GM23248 (cell line): Measurements from ENCODE around the gene PXDN. TPM values are rescaled to one million over a fixed set of nuclear protein-coding genes. Genes with fewer than 3 reads are reported as not detected.

ENCODE experiments used
- DNase-seq: peaks from one replicate; pipeline ENCODE4 v3.0.0-alpha.2; 2015
- H2AFZ ChIP-seq: fragments of 200-600 bp; sonication (generic); 2 replicates; pipeline ENCODE4 v1.6.1; 2016; ENCODE audit warnings: antibody characterized with exemption
- H3F3A ChIP-seq: fragments of 200-600 bp; sonication (generic); 2 replicates; pipeline ENCODE4 v1.6.1; 2016; ENCODE audit warnings: mild to moderate bottlenecking, antibody characterized with exemption, mixed run types; ENCODE audit not compliant: insufficient read depth
- H3K27ac ChIP-seq: fragments of 200-600 bp; sonication (generic); 2 replicates; pipeline ENCODE4 v1.5.1; 2016; ENCODE audit warnings: mild to moderate bottlenecking
- H3K27me3 ChIP-seq: fragments of 200-600 bp; sonication (generic); replicated peaks from 2 replicates; pipeline ENCODE4 v1.6.1; 2016; ENCODE audit warnings: mild to moderate bottlenecking; ENCODE audit not compliant: insufficient read depth
- H3K36me3 ChIP-seq: fragments of 200-600 bp; sonication (generic); 2 replicates; pipeline ENCODE4 v1.6.1; 2016; ENCODE audit warnings: low read depth, mild to moderate bottlenecking
- H3K4me1 ChIP-seq: fragments of 200-600 bp; sonication (generic); 2 replicates; pipeline ENCODE4 v1.6.1; 2016; ENCODE audit warnings: mild to moderate bottlenecking; ENCODE audit not compliant: insufficient read depth
- H3K4me2 ChIP-seq: fragments of 200-600 bp; sonication (generic); one replicate; pipeline ENCODE4 v1.6.1; 2016; ENCODE audit warnings: mild to moderate bottlenecking; ENCODE audit not compliant: unreplicated experiment
- H3K4me3 ChIP-seq: fragments of 200-600 bp; sonication (generic); 2 replicates; pipeline ENCODE4 v1.5.1; 2016; ENCODE audit warnings: mild to moderate bottlenecking
- H3K79me2 ChIP-seq: fragments of 200-600 bp; sonication (generic); 2 replicates; pipeline ENCODE4 v1.6.1; 2016; ENCODE audit warnings: mild to moderate bottlenecking; ENCODE audit not compliant: insufficient read depth
- H3K9ac ChIP-seq: fragments of 200-600 bp; sonication (generic); 2 replicates; pipeline ENCODE4 v1.6.1; 2016; ENCODE audit warnings: mild to moderate bottlenecking
- H3K9me2 ChIP-seq: fragments of 200-600 bp; sonication (generic); 2 replicates; pipeline ENCODE4 v1.6.1; 2016; ENCODE audit warnings: mixed run types, mild to moderate bottlenecking, moderate library complexity; ENCODE audit not compliant: insufficient read depth
- H3K9me3 ChIP-seq: fragments of 200-600 bp; sonication (generic); one replicate; pipeline ENCODE4 v1.6.1; 2017; ENCODE audit warnings: low read depth
- H4K20me1 ChIP-seq: fragments of 200-600 bp; sonication (generic); 2 replicates; pipeline ENCODE4 v1.6.0; 2016; ENCODE audit not compliant: insufficient read depth
- EZH2 ChIP-seq: fragments of 200-600 bp; sonication (generic); IDR thresholded peaks from 2 replicates; pipeline ENCODE4 v1.6.1; 2018; ENCODE audit warnings: antibody characterized with exemption, mild to moderate bottlenecking; ENCODE audit not compliant: insufficient read depth, poor library complexity, severe bottlenecking
- EZH2phosphoT487 ChIP-seq: fragments of 200-600 bp; sonication (generic); IDR thresholded peaks from 2 replicates; pipeline ENCODE4 v1.6.1; 2018; ENCODE audit warnings: antibody characterized with exemption, moderate library complexity, mild to moderate bottlenecking, low read depth; ENCODE audit not compliant: insufficient read depth
- WGBS, 2 experiments: methylation state at CpG; one replicate each; pipeline ENCODE4 v1.1.6; 2015 to 2017; ENCODE audit warnings: low lambda C conversion rate in 2 of 2, low coverage in 1 of 2; ENCODE audit errors: missing lambda C conversion rate in 2 of 2; 5-methylcytosine and 5-hydroxymethylcytosine counted together
- in situ Hi-C: fragments of 300-500 bp; cut with MboI; formaldehyde crosslinking; loops from 2 replicates; pipeline ENCODE4 v1.15.0; 2020
- polyA plus RNA-seq: library from polyadenylated mRNA; unstranded; fragments of >200 nt; fragmentation: Nextera tagmentation; extraction: Ambion mirVana; gene quantifications from 2 replicates; pipeline ENCODE4 v1.2.1, GENCODE V29; 2016
- total RNA-seq: library from RNA; depleted of rRNA; stranded (reverse); fragments of >200 nt; shearing (Covaris generic); gene quantifications from 2 replicates; pipeline ENCODE4 v1.2.3, GENCODE V29; 2014

Gene PXDN
- total and polyA plus RNA-seq, 2 experiments from 2014 or later, result 222 to 263 TPM

DNA sequence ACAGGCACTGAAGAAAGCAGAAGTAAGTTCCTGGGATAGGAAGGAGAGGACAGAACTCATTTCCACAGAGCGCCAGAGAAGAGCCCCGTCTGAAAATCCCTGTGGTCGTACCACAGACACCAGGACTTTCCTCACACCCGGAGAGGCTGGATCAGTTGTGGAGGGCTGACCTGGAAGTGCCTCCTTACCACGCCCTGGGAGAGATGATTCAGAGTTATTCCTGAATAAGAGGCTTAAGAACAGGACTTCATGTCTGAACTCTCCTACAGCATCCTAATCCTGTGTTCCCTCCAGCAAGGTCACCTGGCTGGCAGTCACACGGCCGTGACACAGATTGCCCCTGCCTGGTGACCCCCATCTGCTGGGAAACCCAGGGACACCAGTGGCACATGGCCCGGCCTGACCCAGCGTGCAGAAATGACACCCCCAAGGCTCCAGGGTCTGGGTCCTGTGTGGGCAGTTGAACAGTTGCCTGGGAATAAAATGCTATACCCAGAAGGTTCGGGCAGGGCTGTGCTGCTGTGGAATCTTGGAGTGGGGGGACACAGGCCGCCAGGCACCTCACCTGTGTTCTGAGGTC, 105.9 kb downstream of the PXDN start:
- peak; percentile 33 for DNase-seq
- Histone ChIP-seq H3K27ac (no peak overlapping the region), H3K4me3 (no peak overlapping the region), H3K4me1 (no peaks in the 10 kb centered on the region), H4K20me1 (no peaks in the 10 kb centered on the region), H3K9me2 (no peaks in the 10 kb centered on the region), H3K27me3 (no peaks in the 10 kb centered on the region), H2AFZ (no peak overlapping the region), H3F3A (no peaks in the 10 kb centered on the region), H3K9me3 (no peaks in the 10 kb centered on the region), H3K4me2 (no peak overlapping the region), H3K79me2 (no peaks in the 10 kb centered on the region), H3K9ac (no peak overlapping the region), H3K36me3 (peaks cover 26% of the 10 kb centered on the region)
- in situ Hi-C loops, result no loop called here
- 75 to 77% methylated on average over 11 of the region's 11 CpGs for WGBS, 2 experiments
- TF ChIP-seq EZH2phosphoT487, result no peak
- no peak for TF ChIP-seq EZH2

DNA sequence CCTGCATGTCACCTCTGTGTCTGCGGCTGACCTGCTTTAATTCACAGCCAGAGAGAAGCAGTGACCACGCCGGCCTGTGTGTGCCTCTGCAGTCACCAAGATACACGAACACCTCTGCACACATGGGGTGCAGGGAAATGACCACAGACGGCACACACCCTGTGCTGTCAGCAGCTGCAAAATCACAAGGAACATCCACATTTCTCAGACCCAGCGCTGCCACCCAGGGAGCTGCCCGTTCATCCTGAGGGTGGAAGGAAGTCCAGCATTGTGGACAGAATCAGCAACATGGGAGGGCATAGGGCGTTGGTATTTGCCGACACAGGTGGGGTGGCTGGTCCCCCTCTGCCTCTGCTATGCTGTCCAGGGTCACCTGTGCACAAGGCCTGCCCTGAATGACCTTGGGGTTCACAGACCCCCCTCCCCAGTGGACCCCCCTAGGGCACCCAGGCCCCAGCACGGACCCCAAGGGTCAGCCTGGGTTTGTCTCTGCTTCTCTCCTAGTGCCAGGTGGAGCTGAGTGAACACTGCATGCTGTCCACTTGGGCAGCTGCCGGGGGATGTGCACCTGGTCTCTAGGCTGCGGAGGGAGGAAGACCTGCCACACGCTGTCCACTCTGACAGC, 107.4 kb downstream of the PXDN start:
- Histone ChIP-seq H2AFZ (no peak overlapping the region), H3K4me3 (no peak overlapping the region), H3K27ac (no peak overlapping the region), H4K20me1 (no peaks in the 10 kb centered on the region), H3K4me1 (no peaks in the 10 kb centered on the region), H3K9me2 (no peaks in the 10 kb centered on the region), H3K9ac (no peak overlapping the region), H3K79me2 (no peaks in the 10 kb centered on the region), H3F3A (no peaks in the 10 kb centered on the region), H3K27me3 (no peaks in the 10 kb centered on the region), H3K4me2 (no peak overlapping the region), H3K36me3 (peaks cover 28% of the 10 kb centered on the region), H3K9me3 (no peaks in the 10 kb centered on the region)
- 80 to 84% methylated on average over 12 to 13 of the region's 13 CpGs for WGBS, 2 experiments
- no peak for DNase-seq
- in situ Hi-C loops, result no loop called here
- TF ChIP-seq EZH2phosphoT487 (no peak), EZH2 (no peak)

DNA sequence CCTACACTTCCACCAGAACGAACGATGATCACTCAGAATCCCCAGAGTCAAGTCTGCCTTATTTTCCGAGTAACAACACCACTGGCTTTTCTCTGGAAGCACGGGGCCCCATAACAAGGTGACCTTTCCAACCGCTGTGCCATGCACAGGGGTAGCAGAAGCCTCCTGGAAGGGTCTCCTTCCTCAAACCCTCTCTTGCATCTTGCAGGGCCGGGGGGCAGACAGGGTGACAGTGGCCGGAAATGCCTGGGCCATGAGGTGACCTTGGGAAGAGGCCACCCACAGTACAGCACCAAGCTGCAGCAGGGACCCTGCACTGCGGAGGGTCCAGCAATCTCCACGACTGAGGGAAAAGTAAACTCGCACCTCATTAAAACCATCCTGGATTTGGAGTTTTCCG, 108.5 kb downstream of the PXDN start:
- Histone ChIP-seq H2AFZ (no peak overlapping the region), H3K36me3 (peaks cover 26% of the 10 kb centered on the region), H3K27me3 (no peaks in the 10 kb centered on the region), H3K9ac (no peak overlapping the region), H3F3A (no peaks in the 10 kb centered on the region), H3K9me2 (no peaks in the 10 kb centered on the region), H4K20me1 (no peaks in the 10 kb centered on the region), H3K79me2 (no peaks in the 10 kb centered on the region), H3K4me3 (no peak overlapping the region), H3K4me2 (no peak overlapping the region), H3K9me3 (no peaks in the 10 kb centered on the region), H3K4me1 (no peaks in the 10 kb centered on the region), H3K27ac (no peak overlapping the region)
- TF ChIP-seq EZH2phosphoT487, result no peak
- WGBS, 2 experiments, result 97 to 98% methylated on average over 11 of the region's 11 CpGs
- in situ Hi-C loops, result no loop called here
- DNase-seq, result no peak

DNA sequence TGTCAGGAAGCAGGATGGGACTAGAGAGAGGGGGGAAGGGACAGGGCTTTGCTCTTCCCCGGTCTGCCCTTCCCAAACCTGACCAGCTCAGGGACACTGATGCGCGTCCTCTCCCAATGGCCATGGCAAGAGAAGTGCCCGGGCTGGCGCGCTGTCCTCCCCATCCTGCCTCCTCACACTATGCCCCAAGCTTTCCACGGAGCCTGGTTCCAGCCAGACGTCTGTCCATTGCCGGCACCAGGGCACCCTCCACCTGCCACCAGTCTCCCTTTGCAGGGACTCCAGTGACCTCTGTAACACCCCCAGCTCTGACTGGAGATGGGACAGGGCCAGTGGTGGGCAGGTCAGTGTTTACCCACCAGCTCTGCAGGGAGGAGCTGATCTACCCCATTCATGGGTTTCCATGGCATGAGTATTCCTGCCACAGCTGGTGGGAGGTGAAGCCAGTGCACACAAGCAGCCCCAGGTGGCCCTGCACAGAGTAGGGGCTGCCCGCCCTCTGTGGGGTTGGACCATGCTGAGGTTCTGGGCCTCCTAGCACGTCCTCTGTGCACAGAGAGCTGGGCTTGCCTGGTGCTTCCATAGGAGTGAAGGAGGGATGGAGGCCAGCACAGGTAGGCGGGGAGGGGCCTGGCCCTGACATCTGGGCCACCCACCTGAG, 109.5 kb downstream of the PXDN start:
- Histone ChIP-seq H3K4me3 (no peak overlapping the region), H2AFZ (no peak overlapping the region), H4K20me1 (no peaks in the 10 kb centered on the region), H3K4me2 (no peak overlapping the region), H3K27me3 (no peaks in the 10 kb centered on the region), H3K9me2 (no peaks in the 10 kb centered on the region), H3K36me3 (peaks cover 29% of the 10 kb centered on the region), H3K9ac (no peak overlapping the region), H3K4me1 (no peaks in the 10 kb centered on the region), H3K9me3 (no peaks in the 10 kb centered on the region), H3F3A (no peaks in the 10 kb centered on the region), H3K79me2 (no peaks in the 10 kb centered on the region), H3K27ac (no peak overlapping the region)
- no peak for DNase-seq
- TF ChIP-seq EZH2 (no peak), EZH2phosphoT487 (no peak)
- in situ Hi-C loops, result no loop called here
- 96% methylated on average over 12 of the region's 12 CpGs for WGBS, 2 experiments
